ENCODE results near the gene TOX3. TPM values are rescaled to one million over a fixed set of nuclear protein-coding genes. Genes with fewer than 3 reads are reported as not detected.

The TOX3 gene
- total and polyA plus RNA-seq, 2 of the 13 experiments (the other 11 are each of a cell fraction or from before 2014, with no cell fraction given): 14.5 to 98.6 TPM

GRCh38 chr16:52573365-52574299 is 26.7 kb upstream of the TOX3 start (continued):
- TF ChIP-seq NFRKB (IDR thresholded peaks at IDR 0.05) (no peak), POGZ (CRISPR knock-in tag; IDR thresholded peaks at IDR 0.05) (peak; percentile 98), MYC (CRISPR knock-in tag; IDR thresholded peaks at IDR 0.05; ENCODE audit: borderline replicate concordance) (no peak), PPARG (CRISPR knock-in tag; conservative IDR thresholded peaks at IDR 0.05) (peak; percentile 84), FOXP1 (IDR thresholded peaks at IDR 0.05) (no peak), FOXP1 (CRISPR knock-in tag; IDR thresholded peaks at IDR 0.05) (peak; percentile 93), ZNF251 (CRISPR knock-in tag; IDR thresholded peaks at IDR 0.05) (no peak), SRSF9 (IDR thresholded peaks at IDR 0.05; ENCODE audit: borderline replicate concordance, insufficient read depth, low read depth, low read length, poor library complexity, severe bottlenecking) (no peak), ZNF589 (CRISPR knock-in tag; conservative IDR thresholded peaks at IDR 0.05) (no peak), NFIC (IDR thresholded peaks at IDR 0.05; ENCODE audit: low read length) (peak; percentile 88), ETV6 (CRISPR knock-in tag; conservative IDR thresholded peaks at IDR 0.05) (no peak), MTF2 (CRISPR knock-in tag; IDR thresholded peaks at IDR 0.05; ENCODE audit: borderline replicate concordance) (no peak), RARA (CRISPR knock-in tag; IDR thresholded peaks at IDR 0.05) (peak; percentile 80), DMAP1 (CRISPR knock-in tag; IDR thresholded peaks at IDR 0.05) (no peak; the same call in none of the 2 replicates), ZSCAN25 (CRISPR knock-in tag; IDR thresholded peaks at IDR 0.05) (peak; percentile 63; the same call in 1 of the 2 replicates), ZNF616 (CRISPR knock-in tag; IDR thresholded peaks at IDR 0.05; ENCODE audit: low read depth) (no peak), MTA1 (CRISPR knock-in tag; IDR thresholded peaks at IDR 0.05; ENCODE audit: borderline replicate concordance) (no peak), RXRA (CRISPR knock-in tag; IDR thresholded peaks at IDR 0.05) (no peak; the same call in 1 of the 2 replicates), CEBPB (IDR thresholded peaks at IDR 0.05; ENCODE audit: borderline replicate concordance, low read depth, low read length) (no peak), SMAD9 (CRISPR knock-in tag; IDR thresholded peaks at IDR 0.05) (no peak), ASH2L (IDR thresholded peaks at IDR 0.05; ENCODE audit: insufficient read length, low read depth, low read length) (peak; percentile 78), ZHX2 (IDR thresholded peaks at IDR 0.05; ENCODE audit: low read depth) (0 out of 2 replicates have a peak, but pooled peaks have one; percentile 32), ZHX2 (CRISPR knock-in tag; IDR thresholded peaks at IDR 0.05; ENCODE audit: borderline replicate concordance) (no peak), HMGXB4 (CRISPR knock-in tag; IDR thresholded peaks at IDR 0.05; ENCODE audit: borderline replicate concordance in 1 of 2, low read depth in 1 of 2) (peak; percentile 35 to 55; a peak in 3 of 4 replicates)
